Measurements from ENCODE around the gene NPTN. TPM values are rescaled to one million over a fixed set of nuclear protein-coding genes. Genes with fewer than 3 reads are reported as not detected.

Gene NPTN
- total RNA-seq, 1 experiment from 2014 or later: 90.9 TPM

GRCh38 chr15:73570355-73571032, 62.7 kb downstream of the NPTN start:
- no peaks in the 10 kb centered on the region for H3K9me3 ChIP-seq (ENCODE audit: control insufficient read depth in 1 of 2, insufficient read depth in 1 of 2, low read depth in 1 of 2, low read length in 2 of 2)
- ATAC-seq (no peak), DNase-seq (ENCODE audit: low read depth, low spot score) (no peak)
- TF ChIP-seq POLR2A (IDR thresholded peaks at IDR 0.05; ENCODE audit: borderline replicate concordance, extremely low read depth, insufficient read depth, insufficient read length): no peak
- TF ChIP-seq POLR2AphosphoS5 (IDR thresholded peaks at IDR 0.05; ENCODE audit: low read depth, low read length): no peak
- no peak for TF ChIP-seq EGR1 (IDR thresholded peaks at IDR 0.05; ENCODE audit: low read depth)
- no peak for TF ChIP-seq ZFX (IDR thresholded peaks at IDR 0.05)
- no peak for TF ChIP-seq RAD21 (IDR thresholded peaks at IDR 0.05; ENCODE audit: low read depth)
- no peak for TF ChIP-seq FOSL1 (IDR thresholded peaks at IDR 0.05; ENCODE audit: low read depth)
- TF ChIP-seq EZH2phosphoT487 (IDR thresholded peaks at IDR 0.05; ENCODE audit: borderline replicate concordance): no peak
- no peak for TF ChIP-seq ZNF274 (IDR thresholded peaks at IDR 0.05; ENCODE audit: low read depth, low read length)
- TF ChIP-seq ZBTB33 (IDR thresholded peaks at IDR 0.05; ENCODE audit: extremely low read depth, insufficient replicate concordance, low read length): no peak
- no peak for TF ChIP-seq SRF (IDR thresholded peaks at IDR 0.05; ENCODE audit: low read depth)
- no peaks in the 10 kb centered on the region for H3K9me2 ChIP-seq (ENCODE audit: insufficient read depth)
- ChIA-PET POLR2A (no interaction called here), CTCF (no interaction called here), RAD21 (ENCODE audit: low non-redundant PET in 1 of 2, low total read pairs in 2 of 2, uncharacterized antibody in 2 of 2, unreplicated experiment in 2 of 2) (no interaction called here)
- no peaks in the 10 kb centered on the region for H3K27me3 ChIP-seq (ENCODE audit: insufficient read depth, low read length)
- intact Hi-C loops (cut with micrococcal nuclease): no loop called here
- H3K4me1 ChIP-seq (ENCODE audit: control insufficient read depth in 1 of 2, insufficient read depth in 2 of 2, low read length in 2 of 2): no peaks in the 10 kb centered on the region
- H3K4me2 ChIP-seq (ENCODE audit: low read length): no peak overlapping the region
- no TSS peak for BruUV-seq (replicated peaks)
- no peak overlapping the region for H3K9ac ChIP-seq (ENCODE audit: low read length)
- no peak overlapping the region for H2AFZ ChIP-seq (ENCODE audit: low read depth, low read length, poor library complexity, severe bottlenecking)
- H3K27ac ChIP-seq (ENCODE audit: low read depth, low read length): no peak overlapping the region
- H3K36me3 ChIP-seq (ENCODE audit: control insufficient read depth in 1 of 2, insufficient read depth in 2 of 2, low read length in 2 of 2): peaks cover 19 to 37% of the 10 kb centered on the region in 2 experiments; a peak in 3 of 4 replicates
- no peaks in the 10 kb centered on the region for H3K79me2 ChIP-seq (ENCODE audit: insufficient read depth, low read length)
- H3K4me3 ChIP-seq (replicated peaks in 1 of 2; ENCODE audit: low read depth in 1 of 2, low read length in 2 of 2): no peak overlapping the region
- no peaks in the 10 kb centered on the region for H4K20me1 ChIP-seq (ENCODE audit: insufficient read depth)

Data from HCT116 (cell line).